Umbilical cord (tissue), 2 donors: ENCODE measurements around the gene SGTA. TPM values are rescaled to one million over a fixed set of nuclear protein-coding genes. Genes with fewer than 3 reads are reported as not detected.
"Not testable (repeated sequence)": the region's sequence is repeated elsewhere in the genome, so short reads cannot be mapped to it uniquely, and the experiment has no call there.

ENCODE experiments used
- DNase-seq: peaks from one replicate; pipeline ENCODE4 v3.0.0-alpha.2; 2015; ENCODE audit warnings: low spot score
- total RNA-seq: library from RNA; depleted of rRNA; stranded (reverse); fragments of >200 nt; gene quantifications from one replicate; pipeline ENCODE4 v1.2.3, GENCODE V29; 2014; ENCODE audit warnings: low replicate concordance; ENCODE audit not compliant: insufficient read depth

The SGTA gene
- 21.4 TPM for total RNA-seq

- DNase-seq = peak; percentile 99
Measured at GRCh38 chr19:2782936-2783780, at the start of gene SGTA. SGTA (minus strand) TSS chr19:2783273; CDS start chr19:2769068, 14,205 bp downstream.

- DNase-seq = no peak
Measured at GRCh38 chr19:2827840-2828489, 44.9 kb upstream of the SGTA start.

- no peak for DNase-seq
Measured at GRCh38 chr19:2827022-2827421, 43.9 kb upstream of the SGTA start.

GRCh38 chr19:2824129-2824528 is 41.1 kb upstream of the SGTA start:
- no peak for DNase-seq

GRCh38 chr19:2823646-2824045 is 40.6 kb upstream of the SGTA start:
- DNase-seq = no peak

GRCh38 chr19:2822846-2823245 is 39.8 kb upstream of the SGTA start:
- no peak for DNase-seq

GRCh38 chr19:2820112-2820702 is 37.1 kb upstream of the SGTA start:
- no peak for DNase-seq

GRCh38 chr19:2819540-2820111 is 36.6 kb upstream of the SGTA start, which contains the start of gene ZNF554:
ZNF554 (plus strand) TSS chr19:2819868; CDS start chr19:2820072, 204 bp downstream.
- DNase-seq = peak; percentile 96

- not testable (repeated sequence) for DNase-seq
Measured at GRCh38 chr19:2817237-2817829, 34.3 kb upstream of the SGTA start.

GRCh38 chr19:2816641-2817040 is 33.6 kb upstream of the SGTA start:
- DNase-seq = no peak

GRCh38 chr19:2815923-2816322 is 32.9 kb upstream of the SGTA start:
- DNase-seq = no peak

- no peak for DNase-seq
Measured at GRCh38 chr19:2815191-2815614, 32.1 kb upstream of the SGTA start.

- no peak for DNase-seq
Measured at GRCh38 chr19:2814426-2814825, 31.4 kb upstream of the SGTA start.

- DNase-seq = peak; percentile 11
Measured at GRCh38 chr19:2813235-2814160, 30.4 kb upstream of the SGTA start.

- DNase-seq = no peak
Measured at GRCh38 chr19:2812414-2813234, 29.6 kb upstream of the SGTA start.

GRCh38 chr19:2811735-2812413 is 28.8 kb upstream of the SGTA start:
- no peak for DNase-seq

GRCh38 chr19:2811221-2811722 is 28.2 kb upstream of the SGTA start:
- no peak for DNase-seq

- DNase-seq = no peak
Measured at GRCh38 chr19:2810141-2811091, 27.3 kb upstream of the SGTA start.
